ENCODE measurements around the gene SIN3A.

The SIN3A gene

DNA sequence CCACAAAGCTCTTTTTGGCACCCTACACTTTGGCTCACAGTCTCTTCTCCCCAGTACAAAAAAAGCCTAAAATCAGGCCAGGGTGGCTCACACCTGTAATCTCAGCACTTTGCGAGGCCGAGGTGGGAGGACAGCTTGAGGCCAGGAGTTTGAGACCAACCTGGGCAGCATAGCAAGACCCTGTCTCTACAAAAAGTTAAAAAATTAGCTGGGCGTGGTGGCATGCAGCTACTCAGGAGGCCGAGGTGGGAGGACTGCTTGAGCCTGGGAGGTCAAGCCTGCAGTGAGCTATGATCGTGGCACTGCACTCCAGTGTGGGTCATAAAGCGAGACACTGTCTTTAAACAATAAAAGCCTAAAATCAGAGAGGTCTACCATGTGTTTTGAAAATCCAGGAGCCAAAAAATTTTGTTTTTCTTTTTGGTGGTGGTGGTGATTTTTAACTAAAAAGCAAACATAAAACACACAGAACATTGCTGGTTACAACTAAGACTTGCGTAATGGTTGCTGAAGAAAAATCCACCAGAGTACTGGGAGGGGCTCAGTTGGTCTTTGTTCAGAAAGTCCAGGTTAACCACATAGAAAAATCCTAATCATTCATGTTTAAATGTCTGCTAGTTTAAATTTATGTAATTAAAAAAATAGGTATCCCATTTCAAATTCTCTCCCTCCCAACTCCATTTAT is 81.5 kb downstream of the SIN3A start:
- FAIRE-seq: no peak

DNA sequence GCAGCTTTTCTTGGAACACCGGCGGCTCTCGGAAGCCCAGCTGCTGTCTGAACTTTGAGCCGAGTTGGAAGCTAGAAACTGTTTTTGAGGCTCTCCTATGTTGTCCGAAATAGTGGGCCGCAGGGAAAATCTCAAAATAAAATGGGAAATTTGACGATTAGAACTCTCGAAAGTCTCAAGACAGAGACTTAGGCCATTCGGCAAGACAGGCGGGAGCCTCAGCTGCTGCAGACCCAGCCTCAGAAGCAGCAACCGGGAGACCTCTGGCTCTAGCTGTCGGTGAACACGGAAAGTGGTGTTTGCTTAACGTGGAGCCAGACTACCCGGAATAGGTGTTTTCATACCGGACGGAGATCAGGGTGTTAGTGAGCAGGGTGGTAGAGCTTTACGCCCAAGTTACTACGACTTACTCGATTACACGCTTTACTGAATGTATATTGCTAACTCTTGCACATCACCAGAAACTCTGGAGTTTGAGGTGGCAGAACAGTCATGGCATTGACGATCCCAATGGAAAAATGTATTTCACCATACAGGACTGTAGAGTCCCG is 82.7 kb downstream of the SIN3A start:
- no peak for FAIRE-seq

DNA sequence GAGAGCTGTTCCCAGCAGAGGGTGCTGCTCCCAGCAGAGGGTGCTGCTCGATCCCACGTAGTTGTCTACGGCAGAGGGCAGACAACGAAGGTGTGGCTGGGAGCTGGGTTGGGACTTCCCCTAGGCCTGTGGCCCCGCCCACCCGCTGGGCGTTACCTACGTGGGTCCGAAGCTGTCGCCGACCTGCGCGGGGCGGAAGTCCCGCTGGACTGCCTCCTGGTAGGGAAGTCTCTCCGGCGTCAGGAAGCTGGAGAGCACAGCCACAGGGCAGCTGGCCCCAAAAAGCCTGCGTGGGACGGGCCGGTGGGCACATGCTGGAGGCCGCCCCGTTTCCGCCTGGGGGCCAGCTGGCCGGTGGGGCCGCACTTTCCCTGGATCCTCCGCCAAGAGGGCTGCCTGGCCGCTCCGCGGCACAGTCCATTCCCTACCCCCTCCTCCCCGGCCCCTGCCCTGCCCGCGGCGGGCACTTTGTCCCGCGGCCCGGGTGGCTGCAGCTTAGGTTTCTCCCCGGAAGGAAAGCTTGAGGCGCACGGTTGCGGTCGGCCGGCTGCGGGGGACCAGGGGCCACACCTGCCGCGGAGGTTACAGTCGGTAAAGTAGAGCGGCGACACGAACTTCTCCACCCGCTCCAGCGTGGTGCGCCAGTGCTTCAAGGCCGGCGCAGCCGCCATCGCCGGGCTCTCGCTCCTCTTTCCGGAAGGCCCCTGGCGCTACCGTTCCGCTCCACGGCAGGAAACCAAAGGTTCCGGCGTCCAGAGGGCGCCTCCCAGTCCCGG is 83.4 kb downstream of the SIN3A start, which contains the start of gene MAN2C1:
MAN2C1 (minus strand) TSS at position 695 of the 776 bp plus-strand sequence; CDS start at position 671, 24 bp downstream.
- FAIRE-seq: peak; percentile 77

DNA sequence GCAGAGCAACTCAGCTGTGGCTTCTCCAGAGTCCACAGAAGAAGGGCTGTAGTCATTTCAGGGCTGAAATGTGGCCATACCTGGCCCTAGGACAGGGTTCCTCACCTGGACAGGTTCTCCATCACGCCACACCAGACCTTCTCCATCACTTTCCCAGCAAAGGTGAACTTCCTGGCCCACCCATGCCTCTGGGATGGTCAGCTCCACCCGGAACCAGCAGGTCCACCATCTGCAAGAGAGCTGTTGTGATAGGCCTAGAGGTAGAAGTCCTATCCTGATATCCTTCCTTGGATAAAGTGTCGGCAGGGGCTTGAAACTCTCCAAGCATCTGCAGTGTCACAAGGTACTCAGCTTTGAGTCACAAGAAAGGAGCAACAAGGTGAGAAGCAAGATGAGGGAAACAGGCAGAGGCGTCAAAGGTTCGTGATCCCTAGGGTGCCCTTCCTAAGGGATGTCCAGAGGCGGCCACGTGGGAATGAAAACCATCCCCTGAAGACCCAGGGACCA is 84.0 kb downstream of the SIN3A start:
- FAIRE-seq: no peak

DNA sequence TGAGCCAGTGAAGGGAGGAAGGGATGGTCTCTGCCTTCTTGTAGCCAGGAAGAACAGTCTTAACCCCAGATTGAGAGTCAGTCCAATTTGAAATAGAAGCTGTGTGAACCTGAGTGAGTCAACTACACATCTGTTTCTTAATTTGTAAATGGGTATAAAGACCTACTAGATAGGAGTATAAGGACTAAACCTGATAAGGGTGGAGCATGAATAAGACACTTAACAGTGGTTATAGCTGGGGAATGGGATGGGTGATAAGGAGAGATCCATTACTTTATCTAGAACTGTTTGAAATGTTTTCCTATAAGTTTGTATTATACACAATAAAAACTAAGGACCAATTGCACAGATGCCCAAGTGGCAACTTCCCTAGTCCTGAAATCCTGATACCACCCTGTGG is 84.5 kb downstream of the SIN3A start:
- FAIRE-seq: no peak

DNA sequence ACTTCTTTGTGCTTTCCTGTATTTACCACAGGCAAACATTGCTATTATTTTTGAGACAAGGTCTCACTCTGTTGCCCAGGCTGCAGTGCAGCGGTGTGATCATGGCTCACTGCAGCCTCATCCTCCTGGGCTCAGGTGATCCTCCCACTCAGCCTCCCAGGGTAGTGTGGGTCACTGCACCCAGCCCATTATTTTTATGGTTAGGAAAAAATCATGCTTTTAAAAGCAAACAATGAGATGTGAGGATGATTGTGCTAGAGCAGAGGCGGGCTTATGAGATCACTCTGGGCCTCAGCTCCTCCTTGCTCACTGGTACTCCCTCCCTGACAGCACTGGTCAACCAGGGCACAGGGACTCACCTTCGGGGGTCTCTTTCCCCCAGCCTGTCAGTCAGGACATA is 85.3 kb downstream of the SIN3A start:
- no peak for FAIRE-seq

DNA sequence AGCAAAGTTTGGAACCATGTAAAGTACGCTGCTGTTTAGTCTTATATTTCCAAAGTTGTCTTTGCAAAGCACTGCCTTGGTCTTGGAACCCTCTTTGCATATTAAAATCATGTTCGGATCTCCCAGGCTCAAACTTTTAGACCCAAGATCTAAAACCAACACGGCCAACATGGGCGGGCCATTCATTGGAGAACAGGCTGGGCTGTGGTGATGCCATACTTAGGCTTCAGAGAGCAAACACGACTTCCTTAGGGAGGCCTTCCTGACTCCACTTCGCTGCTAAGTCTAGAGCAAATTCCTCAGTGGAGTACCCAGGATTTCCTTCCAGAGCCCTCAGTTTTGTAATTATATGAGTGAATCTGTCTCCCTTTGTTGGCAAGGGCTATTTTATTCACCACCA is 86.6 kb downstream of the SIN3A start:
- no peak for FAIRE-seq

DNA sequence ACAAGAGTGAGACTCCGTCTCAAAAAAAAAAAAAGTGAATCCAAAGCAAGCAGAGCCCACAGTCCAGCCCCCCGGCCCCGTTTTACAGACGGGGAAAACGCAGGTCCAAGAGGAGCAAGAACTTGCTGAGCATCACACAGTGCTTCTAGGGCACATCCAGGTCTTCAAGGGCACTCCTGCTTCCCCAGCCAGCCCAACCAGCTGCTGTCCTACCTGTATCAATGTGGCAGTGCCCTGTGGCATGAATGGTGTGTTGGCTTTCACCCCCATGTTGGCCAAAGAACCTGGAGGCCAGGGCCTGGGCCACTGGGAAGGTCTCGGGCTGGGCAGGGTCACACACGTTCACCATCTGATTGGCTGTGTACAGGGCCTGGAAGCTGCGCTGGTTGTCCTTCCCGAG is 87.7 kb downstream of the SIN3A start:
- FAIRE-seq: no peak

DNA sequence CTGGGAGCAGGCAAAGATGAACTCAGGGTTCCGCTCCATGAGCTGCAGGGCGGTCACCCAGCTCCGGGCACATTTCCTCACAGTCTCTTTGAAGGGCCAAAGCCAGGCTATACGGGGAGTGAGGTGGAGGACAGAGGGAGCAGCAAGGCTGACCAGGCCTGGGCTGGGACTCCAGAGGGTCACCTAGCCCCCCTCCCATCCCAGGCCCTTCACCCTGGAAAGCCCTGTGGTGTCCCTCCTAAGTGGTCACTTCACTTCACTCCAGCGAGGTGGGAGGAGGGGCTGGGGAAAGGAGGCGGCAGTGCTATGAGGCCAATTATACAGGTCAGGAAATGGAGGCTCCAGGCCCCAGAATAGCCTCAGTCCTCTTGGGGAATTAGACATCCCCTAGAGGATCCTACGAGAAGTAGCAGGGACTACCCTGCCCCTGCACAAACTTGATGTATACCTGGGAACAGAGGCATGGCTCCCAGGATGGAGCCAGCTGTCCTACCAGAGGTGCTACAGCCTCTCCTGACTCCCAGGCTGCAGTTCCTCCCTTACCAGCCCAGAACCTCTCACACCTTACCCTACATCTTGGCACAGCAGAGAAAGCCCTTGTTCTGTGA is 88.7 kb downstream of the SIN3A start:
- FAIRE-seq: no peak

DNA sequence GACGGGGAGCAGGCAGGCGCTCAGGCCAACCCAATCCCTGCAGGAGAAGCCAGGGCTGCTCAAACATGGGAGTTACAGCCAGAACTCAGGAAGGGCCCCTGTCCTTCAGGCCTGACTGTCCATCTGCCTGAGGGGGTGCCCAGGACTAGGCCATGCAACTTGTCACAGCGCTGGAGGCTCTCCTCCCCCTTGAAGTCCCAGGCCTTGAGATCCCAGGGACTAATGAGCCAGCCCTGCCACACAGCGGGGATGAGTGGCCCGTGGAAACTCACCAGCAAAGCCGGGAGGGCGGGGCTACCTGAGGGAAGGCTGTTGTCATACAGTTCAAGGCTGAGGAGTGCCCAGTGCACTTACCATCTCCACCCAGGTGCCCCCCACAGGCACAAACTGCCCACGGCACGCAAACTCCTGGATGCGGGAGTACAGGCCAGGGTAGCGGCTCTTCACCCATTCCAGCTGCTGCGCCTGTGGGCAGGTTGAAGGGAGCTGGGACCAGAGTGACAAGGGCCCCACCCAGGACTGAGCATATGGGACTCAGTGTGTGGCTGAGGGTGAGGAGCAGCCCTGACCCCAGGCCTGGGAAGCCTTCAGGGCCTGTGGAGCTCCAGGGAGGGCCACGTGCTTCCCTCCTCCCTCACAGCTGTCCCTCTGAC is 89.4 kb downstream of the SIN3A start:
- FAIRE-seq: no peak

DNA sequence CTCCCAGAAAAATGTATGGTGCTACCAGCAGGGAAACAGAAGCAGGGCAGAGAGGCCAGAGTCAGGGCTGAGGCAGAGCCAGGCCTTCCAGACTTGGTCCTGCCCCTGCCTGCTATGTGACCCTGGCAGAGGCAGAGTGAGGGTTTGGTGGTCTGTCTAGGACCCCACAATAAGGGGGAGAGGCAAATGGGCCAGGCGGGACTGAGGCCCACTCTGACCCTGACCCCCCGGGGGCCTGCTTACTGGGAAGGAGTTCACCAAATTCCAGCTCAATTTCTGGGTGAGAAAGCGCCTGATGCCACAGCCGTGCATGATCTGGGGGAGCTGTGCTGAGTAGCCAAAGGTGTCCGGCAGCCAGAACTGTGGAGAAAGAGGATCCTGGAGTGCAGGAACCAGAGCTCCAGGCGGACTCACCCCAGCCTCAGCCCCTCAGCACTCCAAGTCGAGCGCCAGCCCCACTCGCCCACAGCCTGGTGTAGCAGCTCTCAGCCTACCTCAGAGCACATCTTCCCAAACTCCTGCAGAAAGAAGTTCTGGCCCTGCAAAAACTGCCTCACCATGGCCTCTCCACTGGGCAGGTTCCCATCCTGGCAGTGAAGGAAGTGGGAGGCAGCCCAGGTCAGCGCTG is 90.0 kb downstream of the SIN3A start:
- FAIRE-seq: no peak

DNA sequence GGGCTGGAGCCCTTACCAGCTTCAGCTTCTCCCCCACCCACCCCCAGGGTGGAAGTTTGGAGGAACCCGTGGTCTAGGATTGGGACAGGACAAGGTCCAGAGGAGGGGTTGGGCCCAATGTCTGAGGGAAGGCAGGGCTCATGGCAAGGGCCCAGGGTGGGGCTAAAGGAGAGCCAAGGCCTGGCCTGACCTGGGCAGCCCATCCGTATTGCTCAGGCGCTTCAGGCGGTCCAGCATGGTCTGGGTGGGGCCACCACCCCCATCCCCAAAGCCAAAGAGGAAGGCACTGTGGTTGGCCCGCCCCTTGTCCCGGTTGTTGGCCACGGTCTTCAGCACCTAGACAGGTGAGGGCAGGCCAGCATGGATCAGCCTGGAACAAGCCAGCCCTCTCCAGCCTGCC is 90.6 kb downstream of the SIN3A start:
- FAIRE-seq: no peak

DNA sequence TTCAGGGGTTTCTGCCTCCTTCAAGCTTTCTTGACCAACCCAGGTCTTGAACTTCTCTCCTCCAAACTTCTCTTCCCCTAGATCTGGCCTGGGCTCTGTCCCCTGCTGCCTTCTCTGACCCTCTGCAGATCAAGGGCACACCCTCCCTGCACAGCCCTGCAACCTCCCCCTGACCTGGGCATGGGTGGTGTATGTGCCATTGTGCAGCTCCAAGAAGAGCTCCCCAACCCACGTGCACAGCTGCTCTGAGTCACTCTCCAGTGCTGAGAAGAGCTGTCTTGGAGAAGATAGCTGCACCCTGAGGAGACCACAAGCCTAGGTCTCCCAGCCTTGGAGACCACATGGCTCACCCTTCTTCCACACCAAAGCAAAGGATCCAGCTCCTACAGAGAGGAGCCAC is 91.1 kb downstream of the SIN3A start:
- no peak for FAIRE-seq

DNA sequence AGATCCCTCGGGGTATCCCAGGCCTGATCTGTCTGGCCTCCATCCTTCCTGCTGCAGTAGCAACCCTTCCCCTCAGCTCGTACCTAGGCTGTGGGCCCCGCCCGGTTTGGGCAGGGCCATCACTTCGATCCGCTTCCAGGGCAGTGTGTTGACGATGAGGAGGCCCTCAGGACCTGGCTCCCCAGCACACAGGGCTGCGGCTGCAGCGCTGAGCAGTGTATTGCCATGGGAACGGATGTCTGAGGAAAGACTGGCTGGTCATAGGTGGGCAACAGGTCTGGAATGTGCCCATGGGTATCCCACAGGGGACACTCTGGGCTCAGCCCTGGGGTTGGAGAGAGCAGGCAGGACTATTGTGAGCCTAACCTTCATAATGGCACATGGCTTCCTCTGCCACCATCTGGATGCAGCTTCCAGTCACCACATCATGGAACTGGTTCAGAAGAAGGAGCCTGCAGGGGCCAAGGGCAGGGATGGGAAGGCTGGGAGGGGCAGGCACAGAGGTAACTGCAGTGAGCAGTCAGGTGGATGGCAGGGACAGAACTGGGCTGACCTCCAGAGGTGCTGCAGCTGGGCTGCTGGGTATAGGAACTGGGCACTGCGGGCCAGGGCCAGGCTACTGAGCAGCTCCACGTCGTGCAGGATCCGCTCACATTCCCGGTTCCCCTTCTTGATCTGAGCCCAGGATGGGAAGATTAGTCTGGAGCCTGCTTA is 91.8 kb downstream of the SIN3A start:
- FAIRE-seq: no peak

DNA sequence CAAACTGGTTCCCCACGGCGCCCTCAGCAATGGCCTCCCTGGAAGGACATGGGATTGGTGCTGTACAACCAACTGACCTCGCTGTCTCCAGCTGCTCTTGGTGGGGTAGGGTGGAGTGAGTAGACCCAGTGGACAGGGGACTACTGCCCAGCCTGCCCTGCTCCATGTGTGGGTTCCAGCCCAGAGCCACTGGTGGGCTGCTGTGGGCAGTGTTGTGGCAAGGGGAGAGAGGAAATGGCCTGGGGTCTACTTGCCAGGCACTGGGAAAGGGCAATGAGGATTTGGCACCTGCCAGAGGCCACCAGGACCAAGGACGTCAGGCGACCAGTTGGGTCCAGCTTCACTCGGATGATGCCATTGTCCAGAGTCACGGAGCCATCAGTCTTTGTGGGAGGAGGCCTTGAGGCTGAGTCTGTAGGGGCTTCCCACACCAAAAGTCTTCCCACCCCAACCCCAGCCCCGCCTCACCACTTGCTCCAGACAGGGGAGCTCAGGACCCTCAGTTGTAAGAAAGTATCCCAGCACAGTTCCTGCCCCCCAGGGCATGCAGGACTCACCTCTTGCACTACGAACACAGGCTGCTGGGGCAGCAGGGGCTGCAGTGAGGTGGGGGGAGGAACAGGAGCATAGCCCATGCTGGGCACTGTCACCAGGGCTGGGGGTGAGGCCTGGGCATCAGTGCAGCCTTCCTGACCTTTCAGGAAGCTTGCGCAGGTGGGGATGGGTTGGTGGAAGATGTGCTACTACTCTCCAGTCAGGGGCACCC is 92.5 kb downstream of the SIN3A start:
- FAIRE-seq: no peak

DNA sequence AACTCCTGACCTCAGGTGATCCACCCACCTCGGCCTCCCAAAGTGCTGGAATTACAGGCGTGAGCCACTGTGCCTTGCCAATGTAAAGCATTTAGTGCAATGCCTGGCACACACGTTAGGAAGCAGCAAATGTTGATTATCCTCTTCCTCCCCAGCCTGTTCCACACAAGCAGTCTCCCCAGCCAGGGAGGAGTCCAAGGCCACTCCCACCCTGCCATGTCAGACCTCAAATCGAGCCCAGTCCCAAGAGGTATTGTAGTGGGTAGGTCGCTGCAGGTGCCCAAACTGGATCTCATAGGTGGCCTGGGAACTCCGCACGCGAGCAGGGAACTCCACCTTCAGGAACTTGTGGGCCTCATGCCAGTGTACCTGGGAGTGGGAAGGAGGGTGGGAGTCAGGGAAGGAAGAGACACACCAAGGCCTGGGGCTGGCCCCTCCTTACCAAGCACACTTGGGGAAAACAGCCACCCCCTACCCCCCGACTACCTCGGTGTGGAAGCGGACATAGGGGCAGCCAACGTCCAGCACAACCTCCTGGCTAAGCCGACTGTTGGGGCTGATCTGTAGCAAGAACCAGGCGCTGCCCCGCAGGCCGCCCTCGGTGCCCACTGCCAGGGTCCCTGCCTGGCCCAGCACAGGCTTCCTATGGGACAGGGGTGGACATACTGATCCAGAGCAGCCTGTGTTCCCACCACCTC is 93.4 kb downstream of the SIN3A start:
- FAIRE-seq: no peak

DNA sequence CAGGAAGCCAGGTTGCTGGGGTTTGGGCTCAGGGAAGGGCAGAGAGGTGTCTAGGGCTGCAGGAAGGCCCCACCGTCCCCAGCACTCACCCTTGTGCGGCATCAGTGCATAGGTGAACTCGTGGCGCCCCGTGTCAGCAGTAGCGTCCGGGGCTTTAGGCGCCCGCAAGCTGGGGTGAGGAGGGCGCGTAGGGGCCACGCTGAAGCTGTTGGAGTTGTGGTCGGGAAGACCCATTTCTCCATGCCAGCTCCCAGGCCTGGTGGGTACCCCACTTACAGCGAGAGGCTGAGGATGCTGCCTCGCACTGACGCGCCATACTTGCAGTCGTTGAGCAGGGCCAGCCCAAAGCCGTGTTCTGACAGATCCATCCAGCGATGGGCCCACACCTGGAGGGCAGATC is 95.0 kb downstream of the SIN3A start:
- no peak for FAIRE-seq

DNA sequence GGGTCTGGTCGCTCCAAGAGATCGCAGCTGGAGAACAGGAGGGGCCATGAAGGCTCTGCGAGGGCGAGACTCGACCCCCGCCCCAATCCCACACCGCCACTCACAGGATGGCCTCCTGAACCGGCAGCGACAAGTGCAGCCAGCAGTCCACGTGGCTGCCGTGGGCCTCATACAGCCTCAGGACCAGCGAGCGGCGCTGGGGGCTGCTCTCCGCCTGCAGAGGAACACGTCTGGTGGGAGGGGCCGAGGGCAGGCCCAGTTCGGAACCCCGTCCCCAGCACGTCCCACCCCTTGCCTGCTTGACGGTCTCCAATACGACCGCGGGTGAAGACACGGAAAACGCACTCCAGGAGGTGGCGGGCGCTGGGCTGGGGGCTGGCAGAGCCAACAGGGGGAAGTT is 95.5 kb downstream of the SIN3A start:
- no peak for FAIRE-seq

DNA sequence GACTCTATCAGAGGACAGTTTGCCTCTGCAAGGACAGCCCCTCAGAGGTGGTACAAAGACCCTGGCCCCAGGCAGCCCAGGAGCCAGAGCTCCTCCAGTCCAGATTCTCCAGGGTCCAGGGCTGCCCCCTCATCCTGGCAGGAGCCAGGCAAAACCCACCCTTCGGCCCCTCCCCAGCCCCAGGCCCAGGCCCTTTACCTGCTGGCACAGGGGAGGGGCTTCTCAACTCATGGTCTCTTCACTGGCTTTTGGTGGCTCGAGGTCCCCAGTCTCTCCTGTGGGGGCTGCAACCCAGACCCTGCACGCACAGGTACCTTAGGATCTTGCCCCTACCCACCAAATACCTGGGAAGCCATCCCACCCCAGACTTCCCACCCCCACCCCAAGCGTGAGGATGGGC is 96.1 kb downstream of the SIN3A start:
- FAIRE-seq: no peak

DNA sequence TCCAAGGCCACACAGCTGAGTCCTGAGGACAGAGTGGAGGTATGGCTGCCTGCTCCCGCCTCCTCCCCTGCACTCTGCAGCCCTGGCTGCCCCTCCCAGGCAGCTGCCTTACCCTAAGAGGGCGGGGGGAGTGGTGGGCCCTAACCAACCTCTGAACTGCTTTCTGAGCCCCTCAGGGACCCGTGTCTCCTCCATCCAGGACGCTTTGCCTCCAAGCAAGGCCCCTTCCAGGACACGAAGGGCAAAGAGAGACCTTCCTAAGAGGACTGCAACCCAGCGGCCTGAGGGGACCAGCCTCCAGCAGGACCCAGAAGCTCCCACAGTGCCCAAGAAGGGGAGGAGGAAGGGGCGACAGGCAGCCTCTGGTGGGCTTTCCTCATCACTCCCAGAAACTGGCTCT is 97.0 kb downstream of the SIN3A start:
- FAIRE-seq: no peak

Measured in A204.1 (cell line).